HepG2 (cell line): ENCODE data around the gene GNAZ. TPM values are rescaled to one million over a fixed set of nuclear protein-coding genes. Genes with fewer than 3 reads are reported as not detected.

Experiments used
- ATAC-seq: fragments of 200-7000 bp; cut with Tn5 transposase; 3 replicates; pipeline ENCODE4 v1.9.1; 2020; ENCODE audit warnings: mild to moderate bottlenecking, moderate library complexity
- BruUV-seq: library from RNA; stranded (reverse); fragments of 400-500 nt; replicated peaks from 2 replicates; lab custom pipeline; 2021; lab: Mats Ljungman, UMichigan
- CTCF ChIA-PET: fragments of 300-600 bp; formaldehyde crosslinking; extraction: SDS; loops from one replicate; lab custom pipeline; 2021; ENCODE audit warnings: low total read pairs, inconsistent platforms, low intra/inter-chr PET ratio; lab: Yijun Ruan, JAX
- POLR2A ChIA-PET: fragments of 350-600 bp; sonication (Branson Sonifier 250); formaldehyde crosslinking; loops from one replicate; lab custom pipeline; 2020; ENCODE audit warnings: antibody characterized with exemption, inconsistent platforms; lab: Yijun Ruan, JAX
- DNase-seq: peaks from one replicate; pipeline ENCODE4 v3.0.0-alpha.2; 2015; ENCODE audit warnings: low spot score
- FAIRE-seq: peaks from 3 replicates; lab custom pipeline; 2011; peaks lifted over from hg19 to GRCh38; lab: Jason Lieb, UNC
- H2AFZ ChIP-seq: one replicate; pipeline ENCODE4 v1.6.1; 2011; ENCODE audit warnings: low read length, inconsistent platforms
- H3K27ac ChIP-seq: fragments of 300-600 bp; 3 replicates; pipeline ENCODE4 v1.8.0; 2011; ENCODE audit warnings: mixed run types, mild to moderate bottlenecking, mixed read lengths, low read length, inconsistent platforms; ENCODE audit not compliant: insufficient read depth; ENCODE audit errors: extremely low read length
- H3K27me3 ChIP-seq, 2 experiments: fragments of 200-600 bp in 1 of 2; 2 replicates in 1 of 2; 3 replicates in 1 of 2; pipeline versions ENCODE4 v1.6.0 to v1.8.0; 2011; ENCODE audit warnings: low read length in 2 of 2, mild to moderate bottlenecking in 2 of 2, moderate library complexity in 2 of 2, inconsistent platforms in 1 of 2; ENCODE audit not compliant: insufficient read depth in 2 of 2, control insufficient read depth in 1 of 2
- H3K36me3 ChIP-seq, 2 experiments: fragments of 200-600 bp in 1 of 2; replicated peaks in 1 of 2; 2 replicates in 1 of 2; 3 replicates in 1 of 2; pipeline versions ENCODE4 v1.5.1 to v1.8.0; 2011; ENCODE audit warnings: low read length in 2 of 2, inconsistent platforms in 1 of 2; ENCODE audit not compliant: insufficient read depth in 2 of 2, control insufficient read depth in 1 of 2
- H3K4me1 ChIP-seq: 2 replicates; pipeline ENCODE4 v1.5.1; 2012; ENCODE audit warnings: low read length, inconsistent platforms; ENCODE audit not compliant: insufficient read depth
- H3K4me2 ChIP-seq: 2 replicates; pipeline ENCODE4 v1.6.0; 2011; ENCODE audit warnings: low read depth, low read length, inconsistent platforms
- H3K4me3 ChIP-seq, 3 experiments: fragments of 200-600 bp in 1 of 3; sonication (generic), shearing (Covaris generic) in 1 of 3; replicated peaks in 1 of 3; 2 replicates each; pipeline ENCODE4 v1.5.1; 2011 to 2016; ENCODE audit warnings: low read length in 3 of 3, inconsistent platforms in 2 of 3, low read depth in 2 of 3, mild to moderate bottlenecking in 2 of 3, control low read depth in 1 of 3, mixed read lengths in 1 of 3; ENCODE audit not compliant: insufficient read depth in 1 of 3
- H3K79me2 ChIP-seq: one replicate; pipeline ENCODE4 v1.6.1; 2011; ENCODE audit warnings: low read length, inconsistent platforms; ENCODE audit not compliant: insufficient read depth
- H3K9ac ChIP-seq: 2 replicates; pipeline ENCODE4 v1.6.0; 2011; ENCODE audit warnings: mild to moderate bottlenecking, low read depth, low read length, inconsistent platforms; ENCODE audit not compliant: insufficient read depth
- H3K9me3 ChIP-seq: 2 replicates; pipeline ENCODE4 v1.5.1; 2012; ENCODE audit warnings: mild to moderate bottlenecking, low read length
- H4K20me1 ChIP-seq: 2 replicates; pipeline ENCODE4 v1.6.0; 2011; ENCODE audit warnings: inconsistent platforms, mild to moderate bottlenecking, low read length, moderate library complexity; ENCODE audit not compliant: insufficient read depth
- BORCS8-MEF2B ChIP-seq: sonication (generic); formaldehyde crosslinking; IDR thresholded peaks from 2 replicates; pipeline ENCODE4 v1.8.0; 2022; ENCODE audit warnings: mild to moderate bottlenecking, missing genetic modification reagents
- HMGA1 ChIP-seq: sonication (generic); formaldehyde crosslinking; conservative IDR thresholded peaks from 2 replicates; pipeline ENCODE4 v1.4.0; 2020; ENCODE audit warnings: missing genetic modification reagents
- MAX ChIP-seq: IDR thresholded peaks from 2 replicates; pipeline ENCODE4 v1.6.1; 2012; ENCODE audit warnings: inconsistent platforms
- MXD4 ChIP-seq: IDR thresholded peaks from 2 replicates; pipeline ENCODE4 v1.6.1; 2016; ENCODE audit warnings: mild to moderate bottlenecking, missing biosample characterization, missing genetic modification reagents
- MZF1 ChIP-seq: sonication (generic); formaldehyde crosslinking; IDR thresholded peaks from 2 replicates; pipeline ENCODE4 v1.8.1; 2023; ENCODE audit warnings: mild to moderate bottlenecking, missing genetic modification reagents, borderline replicate concordance
- PHF8 ChIP-seq: sonication (generic); formaldehyde crosslinking; IDR thresholded peaks from 2 replicates; pipeline ENCODE4 v1.5.0; 2020; ENCODE audit warnings: missing genetic modification reagents
- STAG1 ChIP-seq: sonication (generic); formaldehyde crosslinking; IDR thresholded peaks from 2 replicates; pipeline ENCODE4 v1.4.0; 2020; ENCODE audit warnings: missing genetic modification reagents
- ZNF235 ChIP-seq: sonication (generic); formaldehyde crosslinking; IDR thresholded peaks from 2 replicates; pipeline ENCODE4 v1.8.1; 2023; ENCODE audit warnings: mild to moderate bottlenecking, missing genetic modification reagents, borderline replicate concordance
- ZNF460 ChIP-seq: sonication (generic); formaldehyde crosslinking; IDR thresholded peaks from 2 replicates; pipeline ENCODE4 v1.5.1; 2020; ENCODE audit warnings: missing genetic modification reagents, mild to moderate bottlenecking, borderline replicate concordance
- ZNF639 ChIP-seq: conservative IDR thresholded peaks from 2 replicates; pipeline ENCODE4 v1.6.1; 2018; ENCODE audit warnings: missing genetic modification reagents
- ZNF652 ChIP-seq: IDR thresholded peaks from 2 replicates; pipeline ENCODE4 v1.6.1; 2016; ENCODE audit warnings: low read depth, borderline replicate concordance
- ZNF672 ChIP-seq: sonication (generic); formaldehyde crosslinking; IDR thresholded peaks from 2 replicates; pipeline ENCODE4 v1.8.1; 2022; ENCODE audit warnings: missing genetic modification reagents
- ZNF782 ChIP-seq: sonication (generic); formaldehyde crosslinking; IDR thresholded peaks from 2 replicates; pipeline ENCODE4 v1.4.0; 2020; ENCODE audit warnings: missing genetic modification reagents, mild to moderate bottlenecking, borderline replicate concordance
- WGBS: methylation state at CpG from one replicate; pipeline ENCODE4 v1.1.6; 2017; ENCODE audit warnings: low lambda C conversion rate; 5-methylcytosine and 5-hydroxymethylcytosine counted together
- in situ Hi-C: cut with HindIII; loops from 2 replicates; pipeline ENCODE4 v1.10.0; 2017; ENCODE audit warnings: low pct_unique_long_range_greater_than_20kb; ENCODE audit not compliant: extremely low pct_ligation_motif_present
- intact Hi-C: fragments of 100-400 bp; cut with micrococcal nuclease; formaldehyde crosslinking; loops from one replicate; pipeline ENCODE4 v1.10.0; 2022; ENCODE audit not compliant: unreplicated experiment
- polyA plus RNA-seq, 8 experiments: library from polyadenylated mRNA; depleted of rRNA in 3 of 8; stranded (reverse) in 7 of 8; unstranded in 1 of 8; fragments of >200 nt; fragmentation: Illumina TruSeq in 4 of 8; extraction: Trizol in 4 of 8; gene quantifications; 2 replicates each; pipeline versions ENCODE4 v1.2.1 to v1.2.3, GENCODE V29; 2011 to 2016; ENCODE audit warnings: low read depth in 4 of 8, missing spikeins in 1 of 8, mixed read lengths in 1 of 8; ENCODE audit not compliant: insufficient read depth in 1 of 8
- total RNA-seq, 5 experiments: library from RNA; depleted of rRNA; stranded (reverse); fragments of >200 nt; fragmentation: Illumina TruSeq; extraction: Trizol; gene quantifications; 2 replicates each; pipeline ENCODE4 v1.2.3, GENCODE V29; 2016; ENCODE audit warnings: low read depth in 1 of 5
- TF ChIP-seq, protein P1 (sequence below): sonication (generic); formaldehyde crosslinking; IDR thresholded peaks from 2 replicates; pipeline ENCODE4 v1.4.0; 2020; ENCODE audit warnings: missing genetic modification reagents, borderline replicate concordance

The GNAZ gene
- total and polyA plus RNA-seq, 2 of the 13 experiments (the other 11 are each of a cell fraction or from before 2014, with no cell fraction given) = 11.4 to 22.3 TPM

DNA sequence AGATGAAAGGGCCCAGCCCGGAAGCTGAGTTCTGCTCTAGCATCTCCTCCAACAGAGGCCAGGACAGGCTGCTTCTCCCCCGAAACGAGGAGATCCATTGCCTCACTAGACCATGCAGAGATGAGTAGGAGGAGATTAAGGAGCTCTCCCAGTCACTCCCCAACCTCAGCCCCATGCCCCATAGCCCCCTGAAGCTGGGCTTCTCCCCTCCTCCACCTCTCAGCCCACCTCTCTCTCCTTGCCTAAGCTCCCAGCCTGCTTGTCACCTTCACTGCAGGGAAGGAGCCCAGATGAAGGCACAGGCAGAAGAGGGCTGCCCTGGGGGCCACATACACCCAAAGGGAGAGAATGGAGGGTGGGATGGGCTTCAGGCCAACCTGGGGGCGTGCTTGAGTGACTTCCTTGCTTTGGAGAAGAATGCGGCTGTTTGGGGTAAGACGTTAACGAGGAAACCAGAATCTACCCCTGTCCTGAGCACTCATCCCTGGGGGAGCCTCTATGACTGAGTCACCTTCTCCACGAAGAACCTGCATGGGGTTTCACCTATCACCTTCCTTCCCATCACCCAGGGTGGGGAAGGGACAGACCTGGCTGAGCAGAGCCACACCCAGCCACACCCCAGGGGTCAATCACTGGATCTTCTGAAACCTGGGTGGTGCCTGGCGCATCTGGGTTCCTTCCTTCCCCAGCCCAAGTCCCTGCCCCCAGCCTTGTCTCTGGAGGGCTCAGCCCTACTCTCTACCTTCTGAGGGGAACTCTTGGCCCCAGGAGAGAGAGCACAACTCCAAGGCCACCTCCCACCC lies 11.6 kb upstream of the GNAZ start:
- no peak overlapping the region for H2AFZ ChIP-seq
- peaks cover 2 to 44% of the 10 kb centered on the region in 2 experiments; a peak in 4 of 5 replicates for H3K27me3 ChIP-seq
- H3K79me2 ChIP-seq = no peaks in the 10 kb centered on the region
- WGBS = 40% methylated on average over 6 of the region's 9 CpGs
- intact Hi-C loops = no loop called here
- CTCF ChIA-PET = no interaction called here
- ATAC-seq = no peak
- in situ Hi-C loops = no loop called here
- H3K27ac ChIP-seq = no peak overlapping the region
- DNase-seq = no peak
- no peak for TF ChIP-seq ZNF235
- BruUV-seq = no TSS peak
- H3K4me2 ChIP-seq = no peak overlapping the region
- peaks cover 10% of the 10 kb centered on the region for H3K4me1 ChIP-seq
- H3K36me3 ChIP-seq = no peaks in the 10 kb centered on the region
- H4K20me1 ChIP-seq = no peaks in the 10 kb centered on the region
- POLR2A ChIA-PET = interaction anchor here (0.9 to 1.2 kb wide), 2 partner anchors 10 to 12 kb away, joined by 3 to 4 read pairs; partner anchors contain the start of gene GNAZ
- no peak for FAIRE-seq
- no peaks in the 10 kb centered on the region for H3K9me3 ChIP-seq
- no peak overlapping the region for H3K9ac ChIP-seq
- H3K4me3 ChIP-seq = no peak overlapping the region

- Histone ChIP-seq H3K9me3 (no peaks in the 10 kb centered on the region), H2AFZ (no peak overlapping the region), H3K27me3 (peaks cover 2 to 51% of the 10 kb centered on the region in 2 experiments; a peak in 4 of 5 replicates)
- CTCF ChIA-PET = no interaction called here
- ATAC-seq = no peak
- POLR2A ChIA-PET = no interaction called here
- TF ChIP-seq ZNF782 (CRISPR knock-in tag) (no peak), ZNF672 (CRISPR knock-in tag) (no peak), MAX (no peak), HMGA1 (CRISPR knock-in tag) (no peak), ZNF652 (no peak), MZF1 (CRISPR knock-in tag) (no peak), ZNF639 (CRISPR knock-in tag) (no peak), BORCS8-MEF2B (CRISPR knock-in tag) (no peak), PHF8 (CRISPR knock-in tag) (no peak), STAG1 (CRISPR knock-in tag) (no peak), MXD4 (CRISPR knock-in tag) (no peak), ZNF460 (CRISPR knock-in tag) (no peak)
- TF ChIP-seq, protein P1, sequence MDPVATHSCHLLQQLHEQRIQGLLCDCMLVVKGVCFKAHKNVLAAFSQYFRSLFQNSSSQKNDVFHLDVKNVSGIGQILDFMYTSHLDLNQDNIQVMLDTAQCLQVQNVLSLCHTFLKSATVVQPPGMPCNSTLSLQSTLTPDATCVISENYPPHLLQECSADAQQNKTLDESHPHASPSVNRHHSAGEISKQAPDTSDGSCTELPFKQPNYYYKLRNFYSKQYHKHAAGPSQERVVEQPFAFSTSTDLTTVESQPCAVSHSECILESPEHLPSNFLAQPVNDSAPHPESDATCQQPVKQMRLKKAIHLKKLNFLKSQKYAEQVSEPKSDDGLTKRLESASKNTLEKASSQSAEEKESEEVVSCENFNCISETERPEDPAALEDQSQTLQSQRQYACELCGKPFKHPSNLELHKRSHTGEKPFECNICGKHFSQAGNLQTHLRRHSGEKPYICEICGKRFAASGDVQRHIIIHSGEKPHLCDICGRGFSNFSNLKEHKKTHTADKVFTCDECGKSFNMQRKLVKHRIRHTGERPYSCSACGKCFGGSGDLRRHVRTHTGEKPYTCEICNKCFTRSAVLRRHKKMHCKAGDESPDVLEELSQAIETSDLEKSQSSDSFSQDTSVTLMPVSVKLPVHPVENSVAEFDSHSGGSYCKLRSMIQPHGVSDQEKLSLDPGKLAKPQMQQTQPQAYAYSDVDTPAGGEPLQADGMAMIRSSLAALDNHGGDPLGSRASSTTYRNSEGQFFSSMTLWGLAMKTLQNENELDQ (CRISPR knock-in tag) = no peak
- TF ChIP-seq, all 625 proteins: peak for 0
- in situ Hi-C loops (no loop called here), intact Hi-C loops (no loop called here)
- H4K20me1 ChIP-seq = no peaks in the 10 kb centered on the region
- no peak overlapping the region for H3K9ac ChIP-seq
- no peak overlapping the region for H3K27ac ChIP-seq
- no peak for FAIRE-seq
- no peak for DNase-seq
- H3K79me2 ChIP-seq = no peaks in the 10 kb centered on the region
- peaks cover 6% of the 10 kb centered on the region for H3K4me1 ChIP-seq
- no peak overlapping the region for H3K4me3 ChIP-seq
- H3K36me3 ChIP-seq = no peaks in the 10 kb centered on the region
- no TSS peak for BruUV-seq
- no peak overlapping the region for H3K4me2 ChIP-seq
- 74% methylated on average over 13 of the region's 24 CpGs for WGBS
Observed at GRCh38 chr22:23059284-23059948, 10.9 kb upstream of the GNAZ start.
